Measurements from ENCODE around the gene RPS21. TPM values are rescaled to one million over a fixed set of nuclear protein-coding genes. Genes with fewer than 3 reads are reported as not detected.

The RPS21 gene
- total and polyA plus RNA-seq, 2 of the 4 experiments (the other 2 are of a cell fraction) = 2,710 to 4,298 TPM

DNA sequence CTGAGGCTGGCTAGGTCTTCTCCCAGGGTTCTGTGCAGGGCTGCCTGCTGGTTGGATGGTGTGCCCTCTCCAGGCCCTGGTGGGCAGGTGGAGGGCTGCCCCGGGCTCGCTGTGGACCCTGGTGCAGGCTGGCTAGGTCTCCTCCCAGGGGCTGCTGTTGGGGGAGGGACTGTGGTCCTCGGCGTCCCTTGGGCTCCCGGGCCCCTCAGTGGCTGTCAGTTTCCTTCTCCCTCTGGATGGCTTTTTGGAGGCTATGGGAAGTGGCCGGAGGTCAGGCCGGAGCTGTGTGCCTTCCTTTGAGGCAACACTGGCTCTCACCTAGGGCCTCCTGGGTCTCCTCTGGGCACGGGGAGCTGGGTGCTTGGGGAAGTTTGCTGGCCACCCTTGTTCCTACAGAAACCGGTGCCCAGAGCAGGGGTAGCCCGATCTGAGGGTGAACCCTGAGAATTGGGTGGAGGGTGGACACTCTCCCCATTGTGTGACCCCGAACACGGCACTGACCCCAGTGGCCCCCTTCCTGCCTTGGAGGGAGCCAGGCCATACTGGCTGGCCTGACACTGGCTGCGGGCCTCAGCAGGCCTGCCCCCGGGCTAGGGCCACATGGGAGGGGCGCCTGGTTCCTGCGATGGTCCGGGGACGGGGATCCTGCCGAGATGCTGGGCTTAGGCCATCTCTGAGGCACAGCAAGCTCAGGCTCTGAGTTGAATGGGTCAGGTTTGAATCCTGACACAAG, 24.0 kb downstream of the RPS21 start:
- H3K9ac ChIP-seq (ENCODE audit: low read depth, low read length) = no peak overlapping the region
- in situ Hi-C loops (cut with MboI; ENCODE audit: low sequenced_read_pairs) = no loop called here

More for the DNA sequence above, 24.0 kb downstream of the RPS21 start:
- Histone ChIP-seq H2BK20ac (ENCODE audit: low read depth, low read length) (no peak overlapping the region), H3K56ac (ENCODE audit: extremely low read depth, insufficient read depth, low read length) (no peak overlapping the region), H2BK5ac (ENCODE audit: low read depth, low read length, poor library complexity, severe bottlenecking) (no peak overlapping the region), H3K4me2 (ENCODE audit: low read depth, low read length) (no peak overlapping the region), H4K91ac (ENCODE audit: insufficient read depth, low read depth, low read length) (no peak overlapping the region), H3K4me1 (ENCODE audit: control insufficient read depth, insufficient read depth, low read length) (peaks cover 6% of the 10 kb centered on the region; the same call in 1 of the 2 replicates), H4K20me1 (ENCODE audit: insufficient read depth, low read length) (no peaks in the 10 kb centered on the region; the same call in 1 of the 2 replicates), H2AFZ (replicated peaks; ENCODE audit: low read length, poor library complexity) (no peak overlapping the region), H4K8ac (ENCODE audit: low read depth in 2 of 2, low read length in 2 of 2) (no peak overlapping the region), H2AK5ac (ENCODE audit: low read depth, low read length) (no peak overlapping the region), H3K79me1 (ENCODE audit: low read depth in 1 of 2, low read length in 2 of 2) (peaks cover 4 to 7% of the 10 kb centered on the region in 2 experiments; a peak in 1 of 4 replicates), H3K36me3 (ENCODE audit: control insufficient read depth, insufficient read depth, low read length) (no peaks in the 10 kb centered on the region), H3K9me3 (ENCODE audit: control insufficient read depth, insufficient read depth, low read length) (no peaks in the 10 kb centered on the region), H3K4me3 (ENCODE audit: insufficient read depth, low read depth, low read length) (no peak overlapping the region), H2BK15ac (ENCODE audit: low read depth, low read length) (no peak overlapping the region), H2AK9ac (replicated peaks; ENCODE audit: low read depth, low read length, poor library complexity) (no peak overlapping the region), H3K4ac (ENCODE audit: low read depth, low read length) (no peak overlapping the region), H4K5ac (ENCODE audit: low read depth, low read length) (no peak overlapping the region), H3K27me3 (ENCODE audit: control insufficient read depth, insufficient read depth, low read length) (peaks cover 10% of the 10 kb centered on the region; the same call in 1 of the 2 replicates), H2BK120ac (ENCODE audit: low read depth, low read length) (no peak overlapping the region), H3K9me1 (ENCODE audit: insufficient read depth, low read length) (no peaks in the 10 kb centered on the region), H3K18ac (ENCODE audit: low read depth, low read length) (no peak overlapping the region), H3K14ac (replicated peaks; ENCODE audit: low read depth, low read length) (no peak overlapping the region), H3K23ac (ENCODE audit: low read depth, low read length) (no peak overlapping the region), H3K27ac (ENCODE audit: insufficient read depth, low read length) (no peak overlapping the region)
- WGBS, 2 experiments (ENCODE audit: extremely low coverage in 2 of 2, insufficient read length in 1 of 2) = 76% methylated on average over 7 of the region's 19 CpGs; no CpG with 5 or more reads in 1 of the 2 experiments
- no peak for ATAC-seq (ENCODE audit: low read depth)
- no peak for DNase-seq
- dilution Hi-C loops (cut with HindIII; ENCODE audit: low sequenced_read_pairs, unreplicated experiment) (no loop called here), intact Hi-C loops (cut with micrococcal nuclease) (loop anchor here (1.0 kb wide), 2 partner anchors 85 to 206 kb away; no protein-coding TSS in a partner anchor)
- ChIA-PET POLR2A (ENCODE audit: unreplicated experiment) (interaction anchor here (0.6 kb wide), 1 partner anchor 25 kb away, joined by 4 read pairs; no protein-coding TSS in a partner anchor), CTCF (no interaction called here)
- no TSS peak for BruUV-seq (replicated peaks)
- TF ChIP-seq, protein P1, sequence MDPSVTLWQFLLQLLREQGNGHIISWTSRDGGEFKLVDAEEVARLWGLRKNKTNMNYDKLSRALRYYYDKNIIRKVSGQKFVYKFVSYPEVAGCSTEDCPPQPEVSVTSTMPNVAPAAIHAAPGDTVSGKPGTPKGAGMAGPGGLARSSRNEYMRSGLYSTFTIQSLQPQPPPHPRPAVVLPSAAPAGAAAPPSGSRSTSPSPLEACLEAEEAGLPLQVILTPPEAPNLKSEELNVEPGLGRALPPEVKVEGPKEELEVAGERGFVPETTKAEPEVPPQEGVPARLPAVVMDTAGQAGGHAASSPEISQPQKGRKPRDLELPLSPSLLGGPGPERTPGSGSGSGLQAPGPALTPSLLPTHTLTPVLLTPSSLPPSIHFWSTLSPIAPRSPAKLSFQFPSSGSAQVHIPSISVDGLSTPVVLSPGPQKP (IDR thresholded peaks at IDR 0.05; ENCODE audit: borderline replicate concordance, low read depth, low read length) = no peak
- no peak for TF ChIP-seq MAZ (IDR thresholded peaks at IDR 0.05; ENCODE audit: borderline replicate concordance, low read depth, low read length)
- no peak for TF ChIP-seq RCOR1 (IDR thresholded peaks at IDR 0.05; ENCODE audit: insufficient replicate concordance, low read length)
- TF ChIP-seq POLR2A (IDR thresholded peaks at IDR 0.05; ENCODE audit: low read depth, low read length) = no peak
- TF ChIP-seq CHD1 (IDR thresholded peaks at IDR 0.05; ENCODE audit: low read depth, low read length) = no peak
- no peak for TF ChIP-seq RFX5 (IDR thresholded peaks at IDR 0.05; ENCODE audit: low read depth, low read length)
- TF ChIP-seq BHLHE40 (IDR thresholded peaks at IDR 0.05; ENCODE audit: low read depth, low read length) = no peak
- no peak for TF ChIP-seq CEBPB (IDR thresholded peaks at IDR 0.05; ENCODE audit: low read depth, low read length)
- no peak for TF ChIP-seq NFE2L2 (IDR thresholded peaks at IDR 0.05; ENCODE audit: low read depth, low read length)
- TF ChIP-seq, protein P2, sequence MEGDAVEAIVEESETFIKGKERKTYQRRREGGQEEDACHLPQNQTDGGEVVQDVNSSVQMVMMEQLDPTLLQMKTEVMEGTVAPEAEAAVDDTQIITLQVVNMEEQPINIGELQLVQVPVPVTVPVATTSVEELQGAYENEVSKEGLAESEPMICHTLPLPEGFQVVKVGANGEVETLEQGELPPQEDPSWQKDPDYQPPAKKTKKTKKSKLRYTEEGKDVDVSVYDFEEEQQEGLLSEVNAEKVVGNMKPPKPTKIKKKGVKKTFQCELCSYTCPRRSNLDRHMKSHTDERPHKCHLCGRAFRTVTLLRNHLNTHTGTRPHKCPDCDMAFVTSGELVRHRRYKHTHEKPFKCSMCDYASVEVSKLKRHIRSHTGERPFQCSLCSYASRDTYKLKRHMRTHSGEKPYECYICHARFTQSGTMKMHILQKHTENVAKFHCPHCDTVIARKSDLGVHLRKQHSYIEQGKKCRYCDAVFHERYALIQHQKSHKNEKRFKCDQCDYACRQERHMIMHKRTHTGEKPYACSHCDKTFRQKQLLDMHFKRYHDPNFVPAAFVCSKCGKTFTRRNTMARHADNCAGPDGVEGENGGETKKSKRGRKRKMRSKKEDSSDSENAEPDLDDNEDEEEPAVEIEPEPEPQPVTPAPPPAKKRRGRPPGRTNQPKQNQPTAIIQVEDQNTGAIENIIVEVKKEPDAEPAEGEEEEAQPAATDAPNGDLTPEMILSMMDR (conservative IDR thresholded peaks at IDR 0.05; ENCODE audit: low read depth, low read length) = no peak
- no peak for TF ChIP-seq RAD21 (IDR thresholded peaks at IDR 0.05; ENCODE audit: low read length)
- no peak for TF ChIP-seq SMC3 (IDR thresholded peaks at IDR 0.05; ENCODE audit: low read depth, low read length)

All from IMR-90 (cell line).